ENCODE measurements around the gene CNGB1.
"Not testable (repeated sequence)": the region's sequence is repeated elsewhere in the genome, so short reads cannot be mapped to it uniquely, and the experiment has no call there.

Gene CNGB1

GRCh38 chr16:57886427-57886826 lies 84.5 kb downstream of the CNGB1 start:
- DNase-seq (ENCODE audit: low spot score): no peak

DNA sequence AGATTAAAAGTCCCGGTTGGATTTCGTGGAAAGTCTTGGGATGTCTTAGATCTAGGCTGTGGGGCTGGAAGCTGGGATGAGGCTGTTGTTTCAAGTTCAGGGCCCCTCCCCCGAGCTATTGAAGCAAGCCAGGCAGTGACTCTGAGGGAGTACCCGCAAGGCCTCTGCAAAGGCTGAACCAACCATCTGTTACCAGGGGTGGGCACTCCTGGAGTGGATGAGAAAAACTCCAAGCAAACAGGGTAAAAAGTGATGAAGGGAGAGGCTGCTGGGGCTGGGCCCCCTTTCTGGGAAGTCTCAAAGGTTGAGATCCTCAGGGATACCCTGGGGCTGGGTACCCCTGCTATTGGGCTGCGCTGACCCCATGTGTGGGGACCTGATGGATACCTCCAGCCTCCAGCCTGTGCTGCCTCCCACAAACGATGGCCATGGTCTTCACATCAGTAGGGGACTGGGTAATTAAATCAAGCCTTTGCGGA lies 86.2 kb downstream of the CNGB1 start:
- no peak for DNase-seq (ENCODE audit: low spot score)

DNA sequence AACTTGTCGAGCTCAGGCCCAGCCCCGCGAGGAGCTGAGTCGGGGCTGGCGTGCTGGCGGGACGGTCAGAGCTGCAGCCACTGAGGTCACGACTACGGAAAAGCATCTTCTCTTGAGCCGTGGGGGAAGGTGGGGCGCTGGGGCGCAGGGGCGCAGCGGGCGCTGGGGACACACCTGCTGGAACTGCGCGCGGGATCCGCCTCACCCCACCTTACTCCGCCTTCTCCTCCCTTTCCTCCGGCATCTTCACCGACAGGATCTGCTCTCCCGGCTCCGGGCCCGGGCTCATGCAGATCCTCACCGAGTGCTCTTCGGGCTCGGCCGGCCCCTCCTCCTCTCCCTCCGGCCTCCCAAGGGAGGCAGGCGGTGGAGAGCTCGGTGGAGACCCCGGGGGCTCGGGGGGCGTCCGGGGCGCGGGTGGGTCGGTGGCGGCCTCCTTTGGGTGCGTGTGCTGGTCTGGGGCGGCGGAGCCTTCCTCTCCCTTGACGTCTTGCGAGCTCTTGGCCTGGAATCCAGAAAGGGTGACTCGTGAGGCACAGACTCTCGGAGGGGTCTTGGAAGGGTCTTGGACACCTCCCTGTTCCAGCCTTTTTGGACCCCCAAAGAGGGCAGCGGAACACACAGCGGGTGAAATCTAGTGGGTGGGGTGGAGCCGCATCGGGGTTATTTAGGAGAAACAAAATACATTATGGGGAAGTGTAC lies 86.8 kb downstream of the CNGB1 start:
- DNase-seq (ENCODE audit: low spot score): no peak

DNA sequence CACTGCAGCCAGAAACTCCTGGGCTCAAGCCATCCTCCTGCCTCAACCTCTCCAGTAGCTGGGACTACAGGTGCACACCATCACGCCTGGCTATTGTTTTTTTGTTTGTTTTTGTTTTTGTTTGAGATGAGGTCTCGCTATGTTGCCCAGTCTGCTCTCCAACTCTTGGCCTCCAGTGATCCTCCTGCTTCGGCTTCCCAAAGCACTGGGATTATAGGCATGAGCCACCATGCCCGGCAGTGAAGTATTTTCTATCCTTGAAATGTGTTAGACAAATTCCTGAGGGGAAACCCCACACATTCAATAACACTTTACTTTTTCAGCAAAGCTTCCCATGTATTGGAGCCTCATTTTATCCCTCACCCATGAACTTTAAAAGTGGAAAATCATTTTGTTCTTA lies 87.4 kb downstream of the CNGB1 start:
- no peak for DNase-seq (ENCODE audit: low spot score)

DNA sequence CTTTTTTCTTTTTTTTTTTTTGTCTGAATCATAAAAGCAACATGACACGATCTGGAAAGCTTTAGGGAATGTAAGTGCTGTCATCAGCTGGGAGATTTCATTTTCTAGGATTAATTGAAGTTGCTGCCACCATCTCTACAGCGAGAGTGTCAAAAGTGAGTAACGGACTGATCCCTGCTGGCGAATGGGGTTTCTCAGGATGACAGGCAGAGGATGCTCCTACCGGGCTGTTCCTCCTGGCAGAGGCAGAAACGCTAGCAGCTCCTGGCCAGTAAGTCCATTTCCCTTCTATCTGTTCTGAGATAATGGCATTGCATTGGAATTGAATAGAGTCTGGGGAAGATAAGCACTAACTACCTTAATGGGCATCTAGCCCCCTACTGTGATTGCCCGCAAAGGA lies 88.1 kb downstream of the CNGB1 start:
- no peak for DNase-seq (ENCODE audit: low spot score)

DNA sequence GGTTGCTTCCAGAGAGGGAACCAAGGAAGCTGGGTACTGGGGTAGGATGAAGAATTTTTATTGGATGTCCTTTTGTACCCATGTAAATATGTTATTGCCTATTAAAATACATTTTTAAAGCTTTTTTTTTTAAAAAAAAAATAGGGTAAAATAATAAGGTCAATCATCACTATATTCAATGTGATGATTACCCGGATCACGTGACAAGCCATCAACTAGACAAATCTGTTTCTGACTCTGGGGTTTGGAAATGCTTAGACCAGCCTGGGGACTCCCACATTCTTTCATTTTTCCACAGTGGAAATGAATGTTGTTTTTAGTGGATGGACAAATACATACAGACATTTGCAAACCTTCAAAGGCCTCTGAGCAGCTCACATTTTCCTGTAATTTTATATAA lies 88.7 kb downstream of the CNGB1 start:
- no peak for DNase-seq (ENCODE audit: low spot score)

DNA sequence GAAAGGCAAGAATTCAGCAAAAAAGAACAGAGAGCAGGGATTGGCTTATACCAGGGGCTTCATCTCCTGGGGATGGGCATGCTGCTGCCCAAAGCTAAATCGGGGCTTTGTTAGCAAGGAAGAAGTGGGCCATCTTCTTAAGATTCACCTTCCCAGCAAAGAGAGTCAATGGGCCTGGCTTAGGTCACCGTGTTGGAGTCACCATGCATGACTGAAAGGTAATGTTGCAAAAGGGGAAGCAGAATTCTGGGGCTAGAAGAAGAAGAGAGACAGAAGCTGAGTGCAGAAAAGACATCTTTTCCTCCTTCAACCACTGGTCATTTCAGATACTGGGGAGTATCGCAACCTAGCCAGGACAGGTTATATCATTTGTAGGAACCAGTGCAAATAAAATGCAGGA lies 92.3 kb downstream of the CNGB1 start:
- no peak for DNase-seq (ENCODE audit: low spot score)

DNA sequence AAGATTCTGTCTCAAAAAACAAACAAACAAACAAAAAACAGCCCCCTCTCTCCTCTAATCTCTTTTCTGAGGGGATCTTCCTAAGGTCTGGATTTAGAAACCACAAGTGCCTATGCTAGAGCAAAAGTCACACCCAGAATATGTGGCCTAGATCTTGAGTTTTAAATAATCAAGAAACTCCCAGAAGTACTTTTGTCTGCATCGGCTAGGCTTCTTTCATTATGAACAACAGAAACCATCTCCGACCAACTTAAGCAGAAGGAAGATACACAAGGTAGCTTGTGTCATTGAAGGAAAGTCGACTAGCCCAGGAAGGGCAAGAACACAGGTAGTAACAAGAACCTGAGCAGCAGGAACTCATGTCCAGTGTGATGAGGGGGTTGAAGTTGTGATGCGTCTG lies 94.7 kb downstream of the CNGB1 start:
- no peak for DNase-seq (ENCODE audit: low spot score)

DNA sequence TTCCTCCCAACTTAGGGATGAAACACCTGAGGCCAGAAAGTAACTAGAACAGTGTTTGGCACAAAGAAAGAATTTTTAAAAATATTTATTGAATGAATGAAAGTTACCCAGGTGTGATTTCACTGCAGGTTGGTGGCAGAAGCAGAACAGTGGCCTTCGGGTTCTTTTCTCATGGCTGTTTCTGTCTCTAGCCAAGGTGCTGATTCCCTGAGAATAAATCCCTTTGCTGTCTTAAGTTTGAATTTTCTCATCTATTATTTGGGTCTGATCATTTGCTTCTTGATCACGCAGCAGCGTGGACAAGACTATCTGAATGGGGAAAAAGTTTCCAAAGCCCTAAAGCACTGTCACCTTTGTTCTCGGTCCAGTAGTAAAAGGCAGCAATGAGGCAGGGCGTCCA lies 95.6 kb downstream of the CNGB1 start:
- no peak for DNase-seq (ENCODE audit: low spot score)

GRCh38 chr16:57873218-57873617 lies 97.7 kb downstream of the CNGB1 start:
- DNase-seq (ENCODE audit: low spot score): no peak

DNA sequence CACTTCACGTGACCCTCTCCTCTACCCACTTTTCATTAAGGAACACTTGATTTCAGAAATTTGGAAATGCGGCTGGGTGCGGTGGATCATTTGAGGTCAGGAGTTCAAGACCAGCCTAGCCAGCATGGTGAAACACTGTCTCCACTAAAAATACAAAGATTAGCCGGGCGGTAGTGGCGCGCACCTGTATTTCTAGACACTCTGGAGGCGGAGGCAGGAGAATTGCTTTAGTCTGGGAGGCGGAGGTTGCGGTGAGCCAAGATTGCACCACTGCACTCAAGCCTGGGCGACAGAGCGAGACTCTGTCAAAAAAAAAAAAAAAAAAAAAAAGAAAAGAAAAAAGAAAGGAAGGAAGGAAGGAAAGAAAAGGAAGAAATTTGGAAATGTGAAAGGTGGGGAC lies 98.2 kb downstream of the CNGB1 start:
- not testable (repeated sequence) for DNase-seq (ENCODE audit: low spot score)

GRCh38 chr16:57871456-57871855 lies 99.5 kb downstream of the CNGB1 start:
- no peak for DNase-seq (ENCODE audit: low spot score)

DNA sequence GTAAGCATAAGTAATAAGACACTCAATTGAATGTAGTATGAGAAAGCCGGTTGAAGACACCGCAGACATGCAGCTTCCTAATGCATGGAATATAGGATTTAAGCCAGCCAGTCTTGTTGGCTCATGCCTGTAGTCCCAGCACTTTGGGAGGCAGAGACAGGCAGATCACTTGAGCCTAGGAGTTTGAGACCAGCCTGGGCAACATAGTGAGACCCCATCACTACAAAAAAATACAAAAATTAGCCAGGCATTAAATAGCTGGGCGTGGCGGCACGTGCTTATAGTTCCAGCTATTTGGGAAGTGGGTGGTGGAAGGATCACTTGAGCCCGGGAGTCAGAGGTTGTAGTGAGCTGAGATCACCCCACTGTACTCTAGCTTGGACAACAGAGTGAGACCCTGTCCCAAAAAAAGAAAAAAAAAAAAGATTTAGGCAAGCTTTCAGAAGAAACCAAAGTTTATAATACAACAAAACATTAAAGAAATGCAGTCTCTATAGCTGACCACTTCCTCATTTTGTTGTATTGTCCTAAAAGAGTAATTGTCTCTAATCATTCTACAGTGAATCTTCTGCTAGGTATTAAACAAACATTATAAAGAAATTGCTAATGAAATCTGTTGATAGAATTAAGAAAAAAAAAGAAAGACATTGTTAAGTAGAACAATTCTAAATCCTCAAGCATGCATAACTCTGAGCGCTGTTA lies 100.0 kb downstream of the CNGB1 start:
- DNase-seq (ENCODE audit: low spot score): no peak

DNA sequence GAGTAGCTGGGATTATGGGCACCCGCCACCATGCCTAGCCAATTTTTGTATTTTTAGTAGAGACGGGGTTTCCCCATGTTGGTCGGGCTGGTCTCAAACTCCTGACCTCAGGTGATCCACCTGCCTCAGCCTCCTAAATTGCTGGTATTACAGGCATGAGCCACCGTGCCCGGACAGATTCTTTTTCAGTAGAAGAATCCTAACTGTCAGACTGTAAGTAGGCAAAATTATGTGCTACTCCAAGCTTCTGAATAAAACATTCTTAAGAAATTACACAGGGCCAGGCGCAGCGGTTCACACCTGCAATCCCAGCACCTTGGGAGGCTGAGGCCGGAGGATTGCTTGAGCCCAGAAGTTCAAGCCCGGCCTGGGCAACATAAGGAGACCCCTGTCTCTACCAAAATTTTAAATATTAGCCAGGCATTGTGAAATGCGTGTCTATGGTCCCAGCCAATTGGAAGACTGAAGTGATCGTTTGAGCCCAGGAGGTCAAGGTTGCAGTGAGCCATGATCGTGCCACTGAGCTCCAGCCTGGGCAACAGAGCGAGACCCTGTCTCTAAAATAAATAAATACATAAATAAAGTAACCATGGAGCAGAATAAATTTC lies 101.9 kb downstream of the CNGB1 start:
- DNase-seq (ENCODE audit: low spot score): no peak

GRCh38 chr16:57867000-57867561 lies 103.8 kb downstream of the CNGB1 start:
- DNase-seq (ENCODE audit: low spot score): no peak

DNA sequence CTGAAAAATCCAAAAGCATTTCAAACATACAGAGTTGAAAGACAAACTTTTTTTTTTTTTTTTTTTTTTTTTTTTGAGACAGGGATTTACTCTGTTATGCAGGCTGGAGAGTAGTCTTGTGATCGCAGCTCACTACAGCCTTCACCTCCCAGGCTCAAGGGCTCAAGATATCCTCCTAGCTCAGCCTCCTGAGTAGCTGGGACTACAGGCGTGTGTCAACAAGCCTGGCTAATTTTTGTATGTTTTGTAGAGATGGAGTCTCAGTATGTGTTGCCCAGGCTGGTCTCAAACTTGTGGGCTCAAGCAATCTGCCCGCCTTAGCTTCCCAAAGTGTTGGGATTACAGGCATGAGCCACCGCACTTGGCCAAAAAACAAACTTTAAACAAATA lies 104.4 kb downstream of the CNGB1 start:
- DNase-seq (ENCODE audit: low spot score): no peak

GRCh38 chr16:57865746-57866528 lies 105.0 kb downstream of the CNGB1 start:
- DNase-seq (ENCODE audit: low spot score): no peak

DNA sequence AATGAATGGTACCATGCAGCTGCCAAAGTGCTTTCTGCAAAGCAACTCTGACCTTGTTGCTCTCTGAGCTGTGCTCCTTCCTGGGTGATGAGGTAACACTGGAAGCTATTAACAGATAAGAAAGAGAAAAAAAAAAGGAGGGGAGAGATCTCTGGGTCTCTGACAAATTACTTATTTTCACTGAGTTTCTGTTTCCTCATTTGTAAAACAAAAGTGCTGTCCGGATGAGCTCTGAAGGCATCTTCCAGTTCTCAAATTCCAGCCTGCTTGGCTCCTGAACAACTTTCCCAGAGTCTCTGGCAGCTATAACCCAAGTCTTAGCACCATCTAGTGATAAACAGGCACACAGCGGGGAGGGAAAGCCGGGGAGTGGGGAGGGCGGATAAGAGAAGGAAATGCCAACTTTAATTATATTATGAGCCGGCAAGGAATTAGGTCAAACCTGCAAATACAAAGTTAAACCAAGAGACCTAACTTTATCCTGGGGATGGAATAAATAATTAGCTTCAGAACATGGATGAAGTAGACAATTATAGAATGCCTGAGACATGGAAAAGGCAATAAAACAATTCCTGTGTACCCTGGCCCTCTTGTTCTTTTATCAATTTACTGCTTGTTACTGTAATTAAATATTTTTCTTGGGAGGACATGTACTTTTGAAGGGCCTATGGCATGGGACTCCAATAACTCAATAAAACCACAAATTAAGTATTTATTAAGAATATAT lies 107.3 kb downstream of the CNGB1 start:
- no peak for DNase-seq (ENCODE audit: low spot score)

GRCh38 chr16:57862698-57863433 lies 108.1 kb downstream of the CNGB1 start:
- peak; percentile 39 for DNase-seq (ENCODE audit: low spot score)

- no peak for DNase-seq (ENCODE audit: low spot score)
These were observed 111.6 kb downstream of the CNGB1 start for GRCh38 chr16:57859331-57859730.

DNA sequence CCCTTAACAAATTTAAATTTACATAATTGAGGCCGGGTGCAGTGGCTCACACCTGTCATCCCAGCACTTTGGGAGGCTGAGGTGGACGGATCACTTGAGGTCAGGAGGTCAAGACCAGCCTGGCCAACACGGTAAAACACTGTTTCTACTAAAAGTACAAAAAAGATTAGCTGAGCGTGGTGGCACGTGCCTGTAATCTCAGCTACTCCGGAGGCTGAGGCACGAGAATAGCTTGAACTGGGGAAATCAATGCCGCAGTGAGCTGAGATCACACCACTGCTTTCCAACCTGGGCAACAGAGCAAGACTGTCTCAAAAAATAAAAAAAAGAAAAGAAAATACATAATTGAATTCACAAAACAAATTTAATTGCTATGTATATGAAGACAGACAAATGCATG lies 112.3 kb downstream of the CNGB1 start:
- no peak for DNase-seq (ENCODE audit: low spot score)

Data from HuH-7.5 (cell line).